GM10248 (cell line): Measurements from ENCODE around the gene CNTLN.
"Not testable (repeated sequence)": the region's sequence is repeated elsewhere in the genome, so short reads cannot be mapped to it uniquely, and the experiment has no call there.

Experiments
- CTCF ChIA-PET: fragments of 300-600 bp; sonication (Branson Sonifier 250); formaldehyde crosslinking; extraction: SDS; loops from one replicate; lab custom pipeline; 2021; ENCODE audit warnings: antibody characterized with exemption; lab: Yijun Ruan, JAX
- POLR2A ChIA-PET: fragments of 350-650 bp; sonication (Branson Sonifier 250); formaldehyde crosslinking; extraction: SDS; loops from one replicate; lab custom pipeline; 2020; ENCODE audit warnings: antibody characterized with exemption; lab: Yijun Ruan, JAX
- DNase-seq: peaks from one replicate; pipeline ENCODE4 v3.0.0; 2012; ENCODE audit errors: extremely low spot score
- TF ChIP-seq, protein P1 (sequence below): IDR thresholded peaks from 2 replicates; pipeline ENCODE4 v1.5.1; 2012; ENCODE audit warnings: mild to moderate bottlenecking, low read depth; ENCODE audit errors: extremely low read depth, missing control alignments, control extremely low read depth

The CNTLN gene

DNA sequence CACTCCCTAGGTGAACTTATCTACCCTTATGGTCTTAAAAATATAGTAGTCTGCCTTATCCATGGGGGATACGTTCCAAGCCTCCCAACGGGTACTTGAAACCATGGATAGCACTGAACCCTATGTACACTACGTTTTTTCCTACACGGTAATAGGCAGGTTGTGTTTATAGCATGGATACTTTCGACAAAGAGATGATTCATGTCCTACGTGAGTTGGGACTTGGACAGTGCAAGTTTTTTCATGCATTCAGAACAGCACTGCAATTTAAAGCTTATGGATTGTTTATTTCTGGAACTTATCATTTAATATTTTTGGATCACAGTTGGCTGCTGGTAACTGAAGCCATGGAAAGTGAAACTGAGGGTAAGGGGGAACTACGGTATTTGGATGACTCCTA is 88.1 kb downstream of the CNTLN start:
- POLR2A ChIA-PET, result no interaction called here
- CTCF ChIA-PET, result no interaction called here
- TF ChIP-seq, protein P1, sequence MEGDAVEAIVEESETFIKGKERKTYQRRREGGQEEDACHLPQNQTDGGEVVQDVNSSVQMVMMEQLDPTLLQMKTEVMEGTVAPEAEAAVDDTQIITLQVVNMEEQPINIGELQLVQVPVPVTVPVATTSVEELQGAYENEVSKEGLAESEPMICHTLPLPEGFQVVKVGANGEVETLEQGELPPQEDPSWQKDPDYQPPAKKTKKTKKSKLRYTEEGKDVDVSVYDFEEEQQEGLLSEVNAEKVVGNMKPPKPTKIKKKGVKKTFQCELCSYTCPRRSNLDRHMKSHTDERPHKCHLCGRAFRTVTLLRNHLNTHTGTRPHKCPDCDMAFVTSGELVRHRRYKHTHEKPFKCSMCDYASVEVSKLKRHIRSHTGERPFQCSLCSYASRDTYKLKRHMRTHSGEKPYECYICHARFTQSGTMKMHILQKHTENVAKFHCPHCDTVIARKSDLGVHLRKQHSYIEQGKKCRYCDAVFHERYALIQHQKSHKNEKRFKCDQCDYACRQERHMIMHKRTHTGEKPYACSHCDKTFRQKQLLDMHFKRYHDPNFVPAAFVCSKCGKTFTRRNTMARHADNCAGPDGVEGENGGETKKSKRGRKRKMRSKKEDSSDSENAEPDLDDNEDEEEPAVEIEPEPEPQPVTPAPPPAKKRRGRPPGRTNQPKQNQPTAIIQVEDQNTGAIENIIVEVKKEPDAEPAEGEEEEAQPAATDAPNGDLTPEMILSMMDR, result no peak
- no peak for DNase-seq

DNA sequence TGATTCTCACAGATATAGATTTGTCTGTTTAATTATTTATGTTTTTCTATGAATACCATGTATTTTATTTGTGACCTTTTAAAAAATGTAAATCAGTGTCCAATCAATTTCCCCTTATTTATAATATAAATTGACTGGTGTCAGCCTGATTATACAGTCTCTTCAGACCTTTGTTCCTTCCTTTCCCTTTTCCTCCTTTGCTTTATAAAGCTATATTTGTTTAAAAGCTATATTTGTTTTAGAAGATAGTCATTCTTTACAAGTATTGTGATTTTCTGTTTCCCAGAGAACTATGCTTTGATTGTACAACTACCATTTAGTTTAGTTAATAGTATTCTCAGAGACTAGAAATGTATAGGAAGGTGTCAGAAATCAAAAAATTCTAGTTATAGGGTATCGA is 90.6 kb downstream of the CNTLN start:
- POLR2A ChIA-PET, result no interaction called here
- CTCF ChIA-PET, result interaction anchor here (1.6 to 2.5 kb wide), 4 partner anchors 9 to 23 kb away, joined by 3 to 10 read pairs (median 5); no protein-coding TSS in a partner anchor
- TF ChIP-seq, protein P1, result no peak
- no peak for DNase-seq

DNA sequence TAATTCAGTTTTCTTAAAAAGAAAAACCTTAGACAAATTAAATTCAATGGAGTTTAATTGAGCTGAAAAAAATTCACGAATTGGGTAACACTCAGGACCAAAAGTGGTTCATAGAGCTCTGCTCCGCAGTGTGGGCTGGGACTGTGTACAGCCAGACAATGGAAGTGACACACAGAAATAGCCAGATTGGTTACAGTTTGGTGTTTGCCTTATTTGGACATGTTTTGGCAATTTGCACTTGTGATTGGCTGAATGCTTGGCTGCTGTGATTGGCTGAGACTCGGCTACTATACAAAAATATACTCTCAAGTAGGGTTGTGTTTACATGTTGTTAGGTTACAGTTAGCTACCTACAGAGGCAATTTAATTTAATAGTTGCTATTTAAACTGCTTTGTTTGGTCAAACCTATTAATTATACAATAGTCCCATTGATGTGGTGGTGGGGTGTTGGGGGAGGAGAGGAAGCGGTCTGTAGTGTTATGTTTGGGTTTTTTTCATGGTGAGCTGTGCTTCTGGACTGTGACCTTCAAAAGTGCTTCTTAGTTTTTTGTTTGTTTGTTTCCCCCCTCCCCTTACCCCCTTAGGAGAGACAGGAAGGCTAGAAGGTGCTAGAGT is 95.2 kb downstream of the CNTLN start:
- POLR2A ChIA-PET, result no interaction called here
- no peak for DNase-seq
- TF ChIP-seq, protein P1, result no peak
- CTCF ChIA-PET, result no interaction called here

DNA sequence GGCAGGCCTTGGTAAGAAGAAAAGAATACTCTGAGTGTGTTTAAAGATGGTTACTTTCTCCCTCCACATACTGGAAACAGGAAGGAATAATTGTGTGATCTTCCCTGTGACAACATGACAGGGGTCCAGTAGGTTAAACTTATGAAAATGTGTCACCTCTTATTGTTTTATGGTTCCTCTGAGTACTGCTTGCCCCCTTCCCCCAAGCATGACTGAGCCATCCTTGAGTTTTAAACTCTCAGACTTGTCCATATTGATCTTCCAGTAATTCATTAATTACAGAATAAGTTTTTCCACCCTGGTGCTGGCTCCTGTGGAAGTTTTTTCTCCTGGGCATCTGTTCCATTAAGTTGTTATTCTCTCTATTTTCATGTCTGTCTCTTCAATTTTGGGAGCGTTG is 95.8 kb downstream of the CNTLN start:
- DNase-seq, result no peak
- ChIA-PET POLR2A (no interaction called here), CTCF (interaction anchor here (0.9 to 1.2 kb wide), 2 partner anchors 11 to 62 kb away, joined by 3 read pairs; no protein-coding TSS in a partner anchor)
- TF ChIP-seq, protein P1, result no peak

DNA sequence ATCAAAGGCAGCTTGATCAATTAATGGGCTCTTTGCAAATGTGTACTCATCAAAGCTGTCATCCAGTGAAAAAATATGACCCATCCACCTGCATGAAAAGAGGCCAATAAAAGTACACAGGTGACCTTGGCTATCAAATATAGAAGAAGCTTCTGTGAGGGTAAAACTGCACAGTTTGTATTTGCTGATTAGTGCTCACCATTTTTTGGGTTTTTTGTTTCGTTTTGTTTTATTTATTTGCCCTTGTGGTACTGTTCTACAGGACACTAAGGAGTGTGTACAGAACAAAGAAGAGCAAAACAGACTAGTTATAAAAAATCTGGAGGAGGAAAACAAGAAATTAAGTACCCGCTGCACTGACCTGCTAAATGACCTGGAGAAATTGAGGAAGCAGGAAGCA is 101.3 kb downstream of the CNTLN start:
- DNase-seq, result no peak
- POLR2A ChIA-PET, result no interaction called here
- CTCF ChIA-PET, result interaction anchor here (2.4 kb wide), 1 partner anchor 10 kb away, joined by 6 read pairs; no protein-coding TSS in a partner anchor
- TF ChIP-seq, protein P1, result no peak

DNA sequence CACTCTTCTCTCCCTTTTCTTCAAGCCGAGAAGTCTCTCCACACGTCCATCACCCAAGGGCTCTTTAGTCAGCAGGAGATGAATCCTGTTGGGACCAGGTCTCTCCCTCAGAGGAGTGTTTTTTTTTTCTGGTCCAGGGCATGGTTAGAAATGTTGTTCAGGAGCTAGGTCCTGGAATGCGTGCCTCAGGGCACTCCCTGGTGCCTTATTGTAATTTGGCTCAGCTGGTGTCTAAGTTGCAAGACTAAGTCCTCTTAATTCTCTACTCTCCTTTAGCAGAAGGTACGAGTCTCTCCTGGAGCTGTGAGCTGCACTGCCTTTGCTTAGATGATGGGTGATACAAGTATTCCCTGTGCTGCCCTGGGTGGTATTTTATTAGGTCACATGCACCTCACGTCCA is 111.9 kb downstream of the CNTLN start:
- CTCF ChIA-PET, result interaction anchor here (0.7 kb wide), 1 partner anchor 28 kb away, joined by 3 read pairs; no protein-coding TSS in a partner anchor
- POLR2A ChIA-PET, result no interaction called here
- DNase-seq, result no peak
- TF ChIP-seq, protein P1, result no peak

DNA sequence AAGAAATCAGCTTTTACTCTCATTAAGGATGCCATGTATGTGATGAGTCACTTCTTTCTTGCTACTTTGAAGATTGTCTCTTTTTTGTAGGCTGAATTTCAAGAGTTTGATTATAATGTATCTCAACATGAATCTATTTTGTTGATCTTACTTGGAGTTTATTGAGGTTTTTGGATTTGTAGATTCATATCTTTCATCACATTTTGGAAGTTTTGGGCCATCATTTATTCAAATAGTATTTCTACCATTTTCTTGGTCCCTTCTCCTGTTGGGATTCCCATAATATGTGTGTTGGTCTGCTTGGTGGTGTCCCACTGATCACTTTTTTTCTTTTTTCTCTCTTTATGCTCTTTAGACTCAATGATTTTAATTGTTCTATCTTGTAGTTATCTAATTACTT is 116.3 kb downstream of the CNTLN start:
- TF ChIP-seq, protein P1, result no peak
- ChIA-PET POLR2A (no interaction called here), CTCF (no interaction called here)
- no peak for DNase-seq

DNA sequence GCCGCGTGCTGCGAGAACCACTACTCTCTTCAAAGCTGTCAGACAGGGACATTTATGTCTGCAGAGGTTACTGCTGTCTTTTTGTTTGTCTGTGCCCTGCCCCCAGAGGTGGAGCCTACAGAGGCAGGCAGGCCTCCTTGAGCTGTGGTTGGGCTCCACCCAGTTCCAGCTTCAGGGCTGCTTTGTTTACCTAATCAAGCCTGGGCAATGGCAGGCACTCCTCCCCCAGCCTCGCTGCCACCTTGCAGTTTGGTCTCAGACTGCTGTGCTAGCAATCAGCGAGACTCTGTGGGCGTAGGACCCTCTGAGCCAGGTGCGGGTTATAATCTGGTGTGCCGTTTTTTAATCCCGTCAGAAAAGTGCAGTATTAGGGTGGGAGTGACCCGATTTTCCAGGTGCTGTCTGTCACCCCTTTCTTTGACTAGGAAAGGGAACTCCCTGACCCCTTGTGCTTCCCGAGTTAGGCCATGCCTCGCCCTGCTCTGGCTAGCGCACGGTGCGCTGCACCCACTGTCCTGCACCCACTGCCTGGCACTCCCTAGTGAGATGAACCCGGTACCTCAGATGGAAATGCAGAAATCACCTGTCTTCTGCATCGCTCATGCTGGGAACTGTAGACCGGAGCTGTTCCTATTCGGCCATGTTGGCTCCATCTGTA is 133.8 kb downstream of the CNTLN start:
- CTCF ChIA-PET, DNase-seq, POLR2A ChIA-PET: not testable (repeated sequence)
